GM18508 (cell line): ENCODE measurements around the gene NTRK3.

Experiments
- ATAC-seq: cut with Tn5 transposase; IDR thresholded peaks from one replicate; pipeline ENCODE4 v1.9.1; 2021; ENCODE audit warnings: moderate number of reproducible peaks; ENCODE audit not compliant: insufficient read depth, unreplicated experiment

The NTRK3 gene

GRCh38 chr15:88258093-88258641 lies 1.6 kb upstream of the NTRK3 start:
- ATAC-seq, result no peak

- no peak for ATAC-seq
Observed at GRCh38 chr15:88257311-88258092, 963 bp upstream of the NTRK3 start.

- no peak for ATAC-seq
Observed at GRCh38 chr15:88255484-88256278, 858 bp downstream of the NTRK3 start.

GRCh38 chr15:88255087-88255483 lies 1.5 kb downstream of the NTRK3 start:
- no peak for ATAC-seq

DNA sequence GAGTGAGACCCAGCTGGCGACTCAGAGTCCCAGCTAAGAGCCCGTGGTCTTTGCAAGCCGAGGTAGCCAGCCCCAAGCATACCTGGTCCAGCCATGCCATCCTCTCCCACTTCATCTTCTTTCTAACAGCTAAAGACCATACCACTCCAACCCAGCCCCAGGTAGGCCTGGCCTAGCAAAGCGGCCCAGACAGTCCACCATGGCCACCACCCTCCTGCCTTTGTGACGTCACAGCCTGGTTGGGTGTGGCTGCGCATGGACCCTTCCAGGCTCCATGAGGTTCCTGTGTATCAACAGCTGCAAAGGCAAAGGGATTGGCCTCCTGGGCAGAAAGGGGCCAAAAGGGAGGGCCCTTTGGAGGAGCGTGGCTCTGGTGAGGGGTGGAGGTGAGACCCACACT lies 4.1 kb downstream of the NTRK3 start:
- ATAC-seq, result no peak

DNA sequence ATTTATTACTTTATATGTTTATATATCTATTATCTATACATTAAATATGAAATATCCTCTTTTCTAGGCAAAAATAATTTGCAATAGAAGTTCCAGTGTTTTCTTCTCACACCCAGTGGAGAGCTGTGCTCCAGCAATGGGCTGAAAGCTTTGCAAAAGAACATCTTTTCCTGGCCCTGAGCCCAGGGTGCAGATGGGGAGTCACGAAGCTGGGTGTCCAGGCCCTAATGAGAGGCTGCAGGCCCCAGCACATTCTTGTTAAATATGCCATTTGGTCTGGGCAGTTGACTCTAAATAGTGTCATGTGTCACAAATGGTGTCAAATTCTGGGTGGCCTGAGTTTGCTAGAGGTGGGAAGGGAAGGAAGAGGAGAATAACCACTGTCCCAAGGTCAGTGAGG lies 5.7 kb downstream of the NTRK3 start:
- ATAC-seq, result no peak

DNA sequence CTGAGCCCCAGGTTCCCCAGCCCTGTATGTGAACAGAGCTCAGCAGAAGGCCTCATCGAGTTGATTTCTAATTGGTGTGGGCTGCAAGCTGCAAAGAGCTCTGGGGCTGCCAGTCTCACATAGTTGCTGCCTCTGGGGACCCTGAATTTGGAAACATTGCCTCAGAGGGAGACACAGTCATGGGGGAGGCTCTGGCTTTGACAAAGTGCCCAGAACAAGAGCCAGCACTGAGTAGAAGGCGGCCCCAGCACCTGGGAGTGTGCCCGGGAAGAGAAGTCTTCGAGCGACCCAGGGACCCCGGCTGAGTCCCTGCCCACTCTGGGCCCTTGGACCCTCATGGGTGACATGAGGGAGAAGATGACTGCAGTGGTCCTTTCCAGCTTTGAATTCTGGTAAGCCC lies 7.3 kb downstream of the NTRK3 start:
- ATAC-seq, result no peak

GRCh38 chr15:88247914-88248313 lies 8.6 kb downstream of the NTRK3 start:
- no peak for ATAC-seq

- no peak for ATAC-seq
Observed at GRCh38 chr15:88246666-88247446, 9.7 kb downstream of the NTRK3 start.

DNA sequence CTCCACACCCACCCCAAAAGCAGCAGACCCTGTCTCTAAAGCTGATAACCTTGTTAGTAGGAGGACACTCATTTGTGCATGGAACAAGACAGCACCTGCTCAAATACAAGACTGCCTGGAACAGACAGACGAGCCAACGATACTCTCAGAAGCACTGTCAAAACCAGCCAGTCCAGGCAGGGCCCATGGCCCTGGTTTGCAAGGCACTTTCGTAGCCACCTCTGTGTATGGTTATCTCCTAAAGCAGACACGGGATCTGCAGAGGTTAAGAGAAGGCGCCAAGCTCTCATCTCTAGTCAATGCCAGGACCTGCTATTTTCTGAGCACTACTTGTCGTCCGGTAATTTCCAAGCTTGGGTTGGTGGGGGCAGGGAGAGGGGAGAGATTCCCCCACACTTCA lies 10.5 kb downstream of the NTRK3 start:
- ATAC-seq, result no peak

DNA sequence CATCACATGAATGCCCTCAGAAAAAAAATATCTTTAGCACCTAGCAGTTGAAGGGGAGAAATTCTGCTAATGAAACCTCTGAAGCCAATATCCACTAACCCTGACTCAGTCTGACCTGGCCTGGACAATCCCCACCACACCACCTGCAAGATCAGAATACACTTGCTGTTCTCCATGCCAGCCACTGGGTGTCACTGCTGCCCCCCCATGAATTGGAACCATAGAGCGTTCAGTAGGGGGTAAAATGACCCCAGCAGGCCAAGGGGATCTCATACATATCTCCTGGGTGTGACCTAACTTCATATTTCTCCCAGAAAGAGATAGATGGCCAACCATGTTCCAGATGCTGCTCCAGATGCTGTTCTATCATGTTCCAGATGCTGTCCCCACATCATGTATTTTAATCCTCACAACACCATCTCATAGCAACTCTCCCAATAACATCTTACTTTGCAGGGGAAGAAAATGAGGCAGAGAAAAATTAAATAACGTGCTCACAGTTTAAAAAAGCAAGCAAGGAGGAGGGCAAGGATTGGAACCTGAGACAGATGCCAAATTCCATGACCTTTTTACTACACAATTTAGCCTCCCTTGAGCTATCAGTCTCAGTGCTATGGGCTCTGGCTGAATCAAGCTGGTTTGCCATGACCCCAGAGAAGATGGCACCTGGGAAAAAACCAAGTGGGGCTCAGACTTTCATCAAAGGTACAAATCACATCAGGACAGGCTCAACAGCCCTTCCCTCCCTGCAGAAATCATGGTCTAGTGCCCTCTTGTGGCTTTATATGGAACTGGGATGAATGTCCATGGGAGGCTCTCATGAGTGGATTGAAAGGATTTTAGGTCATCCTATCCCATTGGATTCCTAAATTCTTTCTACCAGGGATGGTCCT lies 12.4 kb downstream of the NTRK3 start:
- no peak for ATAC-seq

DNA sequence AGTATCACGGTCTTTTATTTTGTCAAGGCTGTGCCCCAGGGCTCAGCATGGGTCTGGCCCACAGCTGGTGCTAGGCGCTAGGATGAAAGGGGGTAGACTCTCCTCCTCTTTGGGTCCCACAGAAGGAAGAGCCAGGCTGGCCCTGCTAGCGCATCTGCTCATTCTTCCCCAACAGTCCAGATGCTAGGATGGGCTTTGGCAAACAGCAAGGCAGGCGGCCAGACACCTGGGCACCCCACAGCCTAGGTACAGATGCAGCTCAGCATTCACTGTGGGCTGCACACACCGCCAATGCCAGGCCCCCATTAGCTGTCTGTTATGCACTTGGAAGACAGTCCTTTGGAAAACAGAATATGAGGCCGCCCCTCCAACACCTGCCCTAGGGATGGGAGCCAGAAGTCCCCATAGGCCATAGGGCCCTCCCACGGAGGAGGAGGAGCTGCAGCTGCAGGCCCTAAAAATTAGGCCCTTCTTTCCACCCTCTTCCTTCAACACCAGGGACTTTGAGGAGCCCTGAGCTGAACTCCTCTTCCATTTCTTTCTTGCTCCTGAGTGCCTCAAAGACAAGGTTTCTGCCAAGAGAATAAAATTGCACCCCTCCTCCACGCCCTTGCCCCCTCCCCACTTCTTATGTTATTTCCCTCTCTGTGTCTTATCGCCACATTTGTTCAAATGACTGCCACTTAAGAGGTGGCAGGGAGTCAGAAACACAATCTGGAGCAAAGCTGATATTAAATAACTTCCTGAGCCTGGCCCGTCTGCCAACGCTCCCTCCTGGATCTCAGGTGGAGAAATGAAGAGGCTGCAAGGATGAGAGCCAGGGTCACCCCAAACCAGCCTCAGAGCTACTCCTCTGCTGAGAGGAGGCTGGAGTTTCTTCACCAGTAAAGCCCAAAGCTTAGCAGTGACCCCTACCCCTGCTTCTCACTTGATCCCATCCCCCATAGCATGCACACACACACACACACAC lies 13.7 kb downstream of the NTRK3 start:
- ATAC-seq, result no peak

GRCh38 chr15:88241461-88241860 lies 15.1 kb downstream of the NTRK3 start:
- ATAC-seq, result no peak

- no peak for ATAC-seq
Observed at GRCh38 chr15:88241060-88241459, 15.5 kb downstream of the NTRK3 start.

GRCh38 chr15:88239594-88239993 lies 16.9 kb downstream of the NTRK3 start:
- ATAC-seq, result no peak

DNA sequence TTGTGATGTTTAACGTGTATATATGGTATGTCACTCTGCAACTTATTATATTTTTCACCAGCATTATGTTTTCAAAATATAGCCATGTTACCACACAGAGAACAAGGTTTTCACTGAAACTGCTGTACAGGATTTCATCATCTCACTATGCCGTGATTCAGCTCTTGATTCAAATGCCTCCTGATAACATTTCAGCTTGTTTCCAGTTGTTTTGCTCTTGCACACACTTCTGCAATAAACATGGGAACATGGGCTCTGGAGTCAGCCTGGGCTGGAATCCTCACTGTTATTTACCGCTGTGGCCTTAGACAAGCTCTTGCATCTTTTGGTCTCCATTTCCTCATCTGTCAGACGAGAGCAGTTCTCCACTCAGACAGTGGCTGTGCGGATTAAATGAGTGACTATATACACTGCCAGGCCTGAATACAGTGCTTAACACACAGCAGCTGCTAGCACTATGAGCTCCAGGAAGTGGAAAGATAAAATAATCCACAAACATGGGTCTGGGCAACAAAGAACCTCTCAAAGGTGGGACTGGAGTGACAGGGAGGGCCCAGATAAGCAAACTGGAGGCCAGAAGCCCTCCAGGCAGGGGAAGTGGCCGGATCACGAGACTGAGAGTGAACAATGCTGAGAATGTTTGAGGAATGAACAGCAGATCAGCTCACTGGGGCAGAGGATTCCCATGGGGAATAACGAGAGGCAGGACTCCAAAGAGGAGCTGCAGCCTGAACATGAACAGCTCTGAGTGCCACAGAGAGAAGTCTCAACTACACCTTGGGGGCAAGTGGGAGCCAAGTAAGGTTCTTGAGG lies 17.7 kb downstream of the NTRK3 start:
- ATAC-seq, result no peak

GRCh38 chr15:88234711-88235110 lies 21.8 kb downstream of the NTRK3 start:
- no peak for ATAC-seq

- no peak for ATAC-seq
Observed at GRCh38 chr15:88233921-88234320, 22.6 kb downstream of the NTRK3 start.
